DMS53 treated with DMSO at 0.1 percent for 48 hours (cell line): ENCODE results near the gene SARDH.

Experiments
- DNase-seq: peaks from one replicate; lab custom pipeline; 2025; ENCODE audit not compliant: unreplicated experiment; lab: John Stamatoyannopoulos, UW

SARDH gene, protein sequence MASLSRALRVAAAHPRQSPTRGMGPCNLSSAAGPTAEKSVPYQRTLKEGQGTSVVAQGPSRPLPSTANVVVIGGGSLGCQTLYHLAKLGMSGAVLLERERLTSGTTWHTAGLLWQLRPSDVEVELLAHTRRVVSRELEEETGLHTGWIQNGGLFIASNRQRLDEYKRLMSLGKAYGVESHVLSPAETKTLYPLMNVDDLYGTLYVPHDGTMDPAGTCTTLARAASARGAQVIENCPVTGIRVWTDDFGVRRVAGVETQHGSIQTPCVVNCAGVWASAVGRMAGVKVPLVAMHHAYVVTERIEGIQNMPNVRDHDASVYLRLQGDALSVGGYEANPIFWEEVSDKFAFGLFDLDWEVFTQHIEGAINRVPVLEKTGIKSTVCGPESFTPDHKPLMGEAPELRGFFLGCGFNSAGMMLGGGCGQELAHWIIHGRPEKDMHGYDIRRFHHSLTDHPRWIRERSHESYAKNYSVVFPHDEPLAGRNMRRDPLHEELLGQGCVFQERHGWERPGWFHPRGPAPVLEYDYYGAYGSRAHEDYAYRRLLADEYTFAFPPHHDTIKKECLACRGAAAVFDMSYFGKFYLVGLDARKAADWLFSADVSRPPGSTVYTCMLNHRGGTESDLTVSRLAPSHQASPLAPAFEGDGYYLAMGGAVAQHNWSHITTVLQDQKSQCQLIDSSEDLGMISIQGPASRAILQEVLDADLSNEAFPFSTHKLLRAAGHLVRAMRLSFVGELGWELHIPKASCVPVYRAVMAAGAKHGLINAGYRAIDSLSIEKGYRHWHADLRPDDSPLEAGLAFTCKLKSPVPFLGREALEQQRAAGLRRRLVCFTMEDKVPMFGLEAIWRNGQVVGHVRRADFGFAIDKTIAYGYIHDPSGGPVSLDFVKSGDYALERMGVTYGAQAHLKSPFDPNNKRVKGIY

DNA sequence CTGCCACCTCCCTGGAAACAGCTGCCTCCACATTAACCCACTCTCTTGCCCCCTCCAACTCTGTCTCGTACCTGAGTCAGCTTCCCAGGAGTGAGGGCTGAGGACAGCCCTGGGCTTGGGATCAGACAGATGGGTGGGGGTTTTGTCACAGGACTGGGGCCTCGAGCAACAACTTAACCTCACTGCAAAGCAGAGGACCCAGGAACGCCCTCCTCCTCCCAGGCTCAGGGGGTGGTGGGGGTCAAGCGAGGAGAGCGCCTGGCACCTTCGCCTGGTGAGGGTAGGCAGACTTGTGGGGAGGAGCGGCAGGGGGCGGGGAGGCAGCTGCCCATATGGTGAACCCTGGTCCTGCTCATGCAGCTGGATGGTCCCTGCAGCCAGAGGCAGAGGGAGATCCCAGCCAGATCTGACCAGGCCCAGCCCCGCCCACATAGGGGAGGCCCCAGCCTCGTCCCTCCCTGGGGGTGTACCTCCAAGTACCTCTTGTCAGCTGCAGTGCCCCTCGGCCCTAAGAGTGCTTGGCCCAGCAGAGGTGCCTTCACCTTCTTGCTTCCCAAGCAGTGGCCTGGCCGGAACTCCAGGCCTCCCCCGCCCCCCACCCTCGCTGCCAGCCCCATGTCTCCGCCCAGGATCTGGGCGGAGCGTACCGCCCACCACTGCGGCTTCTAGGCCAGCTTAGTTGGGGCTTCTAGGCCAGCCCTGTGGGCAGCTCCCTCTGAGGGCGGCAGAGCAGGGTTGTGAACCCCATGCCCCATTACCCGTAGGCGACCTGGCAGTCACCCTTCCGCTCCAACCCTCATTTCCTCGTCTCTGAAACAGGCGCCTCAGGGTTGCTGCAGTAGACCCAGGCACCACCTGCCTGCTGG is at the start of gene SARDH:
SARDH (minus strand) TSS at position 579 of the 866 bp plus-strand sequence. CDS start 4,179 bp downstream, outside the sequence.
- peak; percentile 70 for DNase-seq

DNA sequence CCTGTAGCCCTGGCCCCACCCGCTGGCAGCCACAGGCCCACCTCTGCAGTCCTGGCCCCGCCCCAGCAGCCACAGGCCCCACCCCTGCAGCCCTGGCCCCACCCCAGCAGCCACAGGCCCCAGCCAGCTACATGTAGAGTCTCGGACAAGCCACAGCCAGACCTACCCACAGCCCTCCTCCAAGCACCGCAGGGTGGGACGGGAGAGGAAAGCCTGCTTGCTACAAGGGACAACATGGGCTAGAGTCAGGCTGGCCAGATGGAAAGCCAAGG is 49.5 kb upstream of the SARDH start:
- no peak for DNase-seq

DNA sequence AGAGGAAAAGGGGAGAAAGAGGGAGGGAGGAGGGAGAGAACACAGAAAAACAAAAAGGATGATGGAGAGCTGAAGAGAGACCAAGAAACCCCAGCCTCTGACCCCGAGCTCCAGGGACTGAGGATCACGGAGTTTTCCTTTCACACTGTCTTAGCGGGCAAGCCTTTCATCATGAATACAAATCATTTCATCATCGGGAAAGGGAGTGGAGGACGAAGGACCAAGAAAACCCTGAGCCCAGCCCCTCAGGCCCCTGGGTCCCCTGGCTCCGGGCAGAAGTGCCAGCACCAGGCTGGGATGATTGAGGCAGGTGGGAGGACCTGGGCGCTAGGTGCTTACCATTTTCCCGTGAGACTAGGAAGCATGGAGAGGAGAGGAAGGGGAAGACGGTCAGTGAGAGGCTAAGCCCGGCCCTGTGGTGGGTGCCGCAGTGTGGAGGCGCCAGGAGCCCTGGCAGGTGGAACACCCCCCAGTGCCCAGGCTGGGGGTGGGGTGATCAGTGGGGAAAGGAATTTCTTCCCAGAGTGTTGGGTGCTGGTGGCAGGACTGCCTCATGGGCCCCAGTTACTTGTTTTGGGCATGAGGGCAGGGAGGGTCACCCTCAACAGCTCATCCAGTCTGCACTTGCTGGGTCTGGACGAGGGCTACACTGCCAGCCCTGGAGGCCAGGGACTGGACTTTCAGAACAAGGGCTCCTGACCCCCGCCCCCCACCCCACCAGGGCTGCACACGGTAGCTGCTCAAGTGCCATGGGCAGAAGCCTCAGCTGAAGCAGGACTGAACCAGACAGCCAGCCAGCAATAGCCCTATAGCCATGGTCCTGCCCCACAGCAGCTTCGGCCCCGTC is 49.0 kb upstream of the SARDH start:
- no peak for DNase-seq

DNA sequence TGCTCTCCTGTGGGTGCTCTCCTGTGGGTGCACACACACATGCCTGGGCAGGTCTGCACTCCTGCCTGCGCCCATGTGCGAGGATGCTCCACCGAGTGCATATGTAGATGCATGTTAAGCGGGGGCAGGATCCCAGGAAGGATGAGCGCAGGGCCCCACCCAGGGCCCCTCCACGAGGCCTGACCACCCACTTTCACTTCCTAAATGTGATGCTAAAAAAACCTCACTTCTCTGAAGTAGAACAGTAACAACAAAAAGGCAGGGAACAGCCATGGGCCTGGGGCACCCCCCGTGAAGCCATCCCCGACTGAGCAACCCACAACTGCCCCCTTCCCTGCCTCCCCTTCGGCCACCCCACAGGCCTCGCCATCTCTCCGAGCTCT is 48.2 kb upstream of the SARDH start:
- DNase-seq = no peak

DNA sequence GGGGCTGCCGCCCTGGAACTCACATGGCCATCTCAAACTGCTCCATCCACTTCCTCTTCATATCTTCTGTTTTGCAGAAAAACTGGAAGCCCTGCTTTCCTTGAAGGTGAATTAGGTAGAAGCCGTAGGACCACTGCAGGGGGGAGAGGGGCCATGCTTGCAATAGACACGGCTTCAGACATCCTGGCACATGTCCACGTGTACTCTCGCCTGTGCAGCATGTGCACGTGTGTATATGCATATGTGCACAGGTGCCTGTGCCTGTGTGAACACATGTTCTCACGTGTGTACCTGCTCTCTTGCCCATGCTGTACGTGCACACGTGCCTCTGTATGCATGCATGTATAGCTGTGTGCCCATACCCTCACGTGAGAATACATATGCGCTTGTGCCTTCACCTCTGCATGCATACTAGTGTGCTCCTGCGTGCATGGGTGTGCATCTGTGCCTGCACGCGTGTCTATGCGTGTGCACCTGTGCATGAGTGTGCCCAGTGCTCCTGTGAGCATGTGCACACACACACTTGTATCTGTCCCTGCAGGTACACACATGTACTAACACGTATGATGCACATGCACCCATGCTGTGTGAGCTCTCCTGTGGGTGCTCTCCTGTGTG is 47.7 kb upstream of the SARDH start:
- DNase-seq = no peak

DNA sequence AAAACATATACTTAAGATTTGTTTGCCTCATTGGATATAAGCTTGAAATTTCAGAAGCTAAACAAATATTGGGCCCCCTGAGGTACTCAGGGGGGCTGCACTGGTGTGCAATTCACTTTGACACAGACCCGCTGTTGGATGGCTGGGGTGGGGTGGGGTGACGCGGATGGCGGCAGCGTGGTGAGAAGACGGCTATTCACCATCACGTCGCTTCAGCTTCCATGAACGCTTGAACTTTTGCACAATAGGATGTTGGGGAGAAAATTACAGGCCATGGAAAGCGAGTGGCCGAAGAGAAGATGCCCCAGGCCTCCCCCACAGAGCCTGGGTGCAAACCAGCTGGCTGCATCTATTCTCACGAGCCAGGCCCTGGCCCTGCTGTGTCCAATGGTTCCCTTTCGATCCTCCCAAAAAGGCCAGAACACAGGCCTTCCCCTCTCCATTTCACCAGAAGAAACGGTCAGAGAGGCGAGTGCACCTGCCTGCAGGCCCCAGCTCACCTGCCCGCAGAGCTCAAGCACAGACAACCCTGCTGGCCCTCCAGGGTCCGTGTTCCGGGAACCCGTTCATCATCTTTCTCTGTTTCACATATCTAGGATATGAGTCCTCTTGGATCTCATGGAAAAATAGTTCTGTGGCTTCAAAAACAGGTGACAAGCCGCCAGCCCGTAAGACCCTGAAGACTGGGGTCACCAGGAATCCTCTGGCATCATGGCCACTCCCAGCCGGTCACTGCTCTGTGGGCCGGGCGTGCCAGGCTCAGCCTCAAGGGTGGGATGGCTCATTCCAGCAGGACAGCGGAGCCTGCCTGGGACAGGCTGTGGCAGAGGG is 46.8 kb upstream of the SARDH start:
- DNase-seq = no peak

DNA sequence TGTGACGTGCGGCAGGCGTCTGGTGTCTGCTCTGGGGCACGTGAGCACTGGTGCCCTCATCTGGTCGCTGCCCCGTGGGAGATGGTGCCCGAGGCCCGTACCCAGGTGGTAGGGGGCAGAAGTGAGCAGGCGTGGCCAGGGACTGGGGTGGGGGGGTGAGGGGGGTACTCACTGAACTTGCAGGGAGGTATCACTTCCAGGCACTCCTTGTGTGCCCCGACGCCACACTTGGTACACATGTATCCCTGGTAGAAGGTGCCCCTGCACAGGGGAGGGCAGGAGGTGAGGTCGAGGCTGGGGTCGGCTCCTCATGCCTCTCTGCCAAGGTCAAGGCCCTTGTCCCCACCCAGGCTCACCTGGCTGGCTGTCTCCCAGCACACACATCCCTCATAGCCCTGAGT is 45.2 kb upstream of the SARDH start:
- no peak for DNase-seq

DNA sequence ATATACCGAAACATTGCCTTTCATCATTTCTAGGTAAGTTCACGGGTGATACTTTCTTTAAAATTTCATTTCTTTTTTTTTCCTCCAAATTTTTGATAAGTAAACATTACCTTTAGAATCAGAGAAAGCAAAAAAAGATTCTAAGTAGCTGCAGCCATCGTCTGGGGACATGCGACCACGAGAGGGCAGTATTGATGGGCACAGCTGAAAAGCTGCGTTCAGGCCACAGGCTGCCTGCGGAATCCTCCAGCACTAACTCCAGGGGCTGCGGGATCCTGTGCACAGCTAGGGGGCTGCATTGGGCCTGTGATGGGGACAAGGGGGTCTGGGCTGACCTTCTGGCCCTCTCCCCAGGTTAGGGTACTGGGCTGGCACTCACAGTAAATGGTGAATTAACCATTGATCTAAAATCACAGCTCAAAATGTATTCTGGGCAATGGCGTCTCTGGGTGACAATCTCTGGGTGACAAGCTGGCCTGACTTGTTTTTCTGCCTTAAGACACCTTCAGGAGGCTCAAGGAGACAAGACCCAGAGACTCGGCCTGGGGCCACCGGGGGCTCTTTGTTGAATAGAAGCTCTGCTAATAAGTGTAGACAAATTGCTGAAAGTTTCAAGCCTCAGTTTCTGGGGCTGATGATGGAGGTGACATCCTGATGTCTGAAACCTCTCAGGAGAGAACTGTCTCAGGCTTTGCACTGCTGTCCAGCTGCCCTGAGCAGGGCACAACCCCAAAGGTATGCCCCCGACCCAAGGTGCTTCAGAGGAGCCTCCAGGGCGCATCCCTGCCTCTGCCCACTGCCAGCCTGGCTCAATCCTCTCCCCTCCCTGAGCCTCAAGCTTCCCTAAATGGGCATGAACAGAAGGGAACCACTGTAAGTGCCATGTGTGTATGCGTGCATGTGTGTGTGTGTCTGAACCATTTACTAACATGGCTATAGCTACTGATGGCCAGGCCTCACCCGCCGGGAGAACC is 44.3 kb upstream of the SARDH start:
- DNase-seq = peak; percentile 14

DNA sequence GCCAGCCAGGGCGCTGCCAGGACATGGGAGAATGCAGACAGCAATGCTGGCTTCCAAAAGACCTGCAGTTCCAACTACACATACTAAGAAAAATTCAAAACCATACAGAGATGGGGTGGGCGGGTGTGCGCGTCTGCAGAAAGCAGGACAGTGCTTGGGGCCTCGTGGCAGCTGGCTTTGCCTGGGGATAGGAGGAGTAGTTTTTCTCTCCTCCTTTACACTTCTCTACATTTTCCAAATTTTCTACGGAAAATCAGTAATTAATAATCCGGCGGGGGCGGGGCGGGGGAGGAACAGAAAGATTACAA is 43.6 kb upstream of the SARDH start:
- DNase-seq = no peak

DNA sequence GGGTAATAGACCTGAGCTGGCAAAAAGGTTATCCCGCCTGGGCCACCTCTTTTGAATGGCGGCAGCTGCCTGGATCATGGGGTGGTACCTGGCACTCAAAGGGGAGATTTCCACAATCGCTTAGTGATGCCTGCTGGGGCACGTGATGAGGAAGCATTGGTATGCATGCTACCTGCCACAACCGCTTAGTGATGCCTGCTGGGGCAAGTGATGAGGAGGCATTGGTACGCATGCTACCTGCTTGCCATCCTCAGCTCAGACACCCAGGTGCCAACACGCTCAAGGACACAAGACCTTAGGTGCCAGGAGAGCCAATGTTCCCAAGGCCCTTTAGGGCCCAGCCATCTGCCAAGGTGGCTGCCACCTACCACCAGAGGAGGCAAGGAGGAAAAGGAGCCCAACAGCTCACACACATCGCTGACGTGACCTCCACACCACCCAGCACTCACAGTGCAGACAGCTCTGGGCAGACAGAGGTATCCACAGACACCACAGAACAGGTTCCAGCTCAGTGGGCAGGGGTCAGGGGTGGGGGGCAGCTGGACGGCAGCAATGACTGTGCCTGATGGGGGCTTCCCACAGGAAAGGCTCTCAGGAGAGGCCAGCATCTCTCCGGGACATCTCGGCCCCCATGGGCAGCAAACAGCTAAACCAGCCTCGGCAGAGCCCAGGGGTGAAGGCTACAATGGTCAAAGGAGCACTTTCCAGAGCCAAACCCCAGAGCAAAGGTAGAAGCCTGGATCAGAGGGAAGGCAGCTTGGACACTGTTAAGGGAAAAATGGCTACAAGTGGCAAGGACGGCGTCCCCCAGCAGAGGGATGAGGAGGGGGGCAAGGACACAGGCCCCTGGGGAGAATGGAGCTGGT is 43.0 kb upstream of the SARDH start:
- DNase-seq = no peak

DNA sequence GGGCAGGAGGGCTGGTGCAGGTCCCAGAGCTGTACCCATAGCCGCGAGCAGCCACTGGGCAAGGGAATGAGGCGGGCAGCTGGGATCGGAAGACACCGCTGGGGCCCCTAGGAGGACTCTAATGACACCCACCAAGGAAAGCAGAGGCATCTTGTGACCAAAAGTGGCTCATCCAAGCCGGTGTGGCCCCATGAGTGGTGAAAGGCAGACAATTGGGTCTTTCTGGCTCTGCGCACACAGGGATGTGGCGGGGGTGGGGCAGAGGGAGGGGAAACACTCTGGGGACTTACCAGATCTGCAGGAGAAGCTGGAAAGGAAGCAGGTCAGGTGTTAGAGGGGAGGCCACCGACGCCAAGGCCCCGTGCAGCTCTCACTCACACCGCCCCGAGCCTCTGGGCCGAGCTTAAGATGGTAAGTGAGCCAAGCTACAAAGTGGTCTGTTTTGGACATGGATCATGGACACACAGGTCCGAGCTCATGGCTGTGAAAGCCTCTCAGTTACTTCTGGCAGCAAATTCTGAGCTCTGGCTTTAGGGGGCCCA is 42.3 kb upstream of the SARDH start:
- DNase-seq = no peak

DNA sequence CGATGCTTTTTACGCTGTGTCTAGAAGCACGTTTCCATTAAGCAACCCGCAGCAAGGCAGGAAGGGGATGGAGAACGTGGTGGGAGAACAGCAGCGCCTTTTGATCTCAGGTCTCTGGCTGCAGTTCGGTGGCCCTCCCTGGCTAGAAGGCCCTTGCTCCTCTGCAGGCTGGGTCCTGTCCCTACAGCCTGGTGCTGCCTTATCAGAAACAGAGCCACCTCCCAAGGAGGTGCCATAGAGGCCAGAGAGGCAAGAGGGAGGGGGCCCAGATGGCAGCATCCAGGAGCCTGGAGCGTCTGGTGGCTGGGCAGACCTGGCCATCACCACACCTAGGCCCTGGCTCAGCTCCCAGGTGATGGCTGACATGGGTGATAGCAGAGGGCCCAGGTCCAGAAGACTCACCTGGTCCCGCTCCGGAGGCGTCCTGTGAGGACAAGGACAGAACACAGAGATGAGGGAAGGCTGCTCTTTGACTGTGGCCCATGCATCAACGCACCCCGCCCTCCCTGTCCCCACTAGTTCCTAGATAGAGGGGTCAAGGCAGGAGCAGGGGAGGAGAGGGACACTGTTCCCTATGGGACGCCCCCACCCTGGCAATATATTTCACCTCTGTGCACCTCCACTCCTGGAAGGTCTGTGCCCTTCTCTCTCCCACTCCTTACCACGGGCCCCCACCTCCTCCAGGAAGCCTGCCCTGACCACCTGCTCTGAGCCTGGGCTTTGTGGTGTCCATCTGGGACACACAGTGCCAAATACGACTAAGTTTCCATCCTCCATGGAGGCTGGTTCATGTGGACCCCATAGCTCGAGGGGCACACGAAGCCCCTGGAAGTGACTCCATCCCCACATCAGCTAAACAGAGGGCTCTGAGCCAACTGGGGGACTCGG is 41.6 kb upstream of the SARDH start:
- no peak for DNase-seq

DNA sequence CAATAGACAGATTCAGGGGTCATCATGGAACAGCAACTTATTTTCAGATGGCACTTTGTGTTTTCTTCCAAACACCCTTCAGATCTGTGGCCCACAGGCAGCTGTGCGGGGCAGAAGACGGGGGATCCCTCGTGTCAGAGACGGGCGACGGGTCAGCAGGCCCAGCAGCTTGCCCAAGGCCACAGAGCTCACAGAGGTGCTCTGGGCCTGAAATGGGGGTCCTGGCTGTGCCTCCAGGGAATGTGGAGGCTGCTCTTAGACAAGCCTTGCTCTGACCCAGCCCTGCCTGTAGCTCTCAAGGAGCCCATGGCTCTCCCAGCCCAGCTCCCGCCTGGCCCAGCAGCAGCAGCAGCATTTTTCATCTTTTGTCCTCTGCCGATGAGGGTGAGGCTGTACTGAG is 40.9 kb upstream of the SARDH start:
- DNase-seq = no peak

DNA sequence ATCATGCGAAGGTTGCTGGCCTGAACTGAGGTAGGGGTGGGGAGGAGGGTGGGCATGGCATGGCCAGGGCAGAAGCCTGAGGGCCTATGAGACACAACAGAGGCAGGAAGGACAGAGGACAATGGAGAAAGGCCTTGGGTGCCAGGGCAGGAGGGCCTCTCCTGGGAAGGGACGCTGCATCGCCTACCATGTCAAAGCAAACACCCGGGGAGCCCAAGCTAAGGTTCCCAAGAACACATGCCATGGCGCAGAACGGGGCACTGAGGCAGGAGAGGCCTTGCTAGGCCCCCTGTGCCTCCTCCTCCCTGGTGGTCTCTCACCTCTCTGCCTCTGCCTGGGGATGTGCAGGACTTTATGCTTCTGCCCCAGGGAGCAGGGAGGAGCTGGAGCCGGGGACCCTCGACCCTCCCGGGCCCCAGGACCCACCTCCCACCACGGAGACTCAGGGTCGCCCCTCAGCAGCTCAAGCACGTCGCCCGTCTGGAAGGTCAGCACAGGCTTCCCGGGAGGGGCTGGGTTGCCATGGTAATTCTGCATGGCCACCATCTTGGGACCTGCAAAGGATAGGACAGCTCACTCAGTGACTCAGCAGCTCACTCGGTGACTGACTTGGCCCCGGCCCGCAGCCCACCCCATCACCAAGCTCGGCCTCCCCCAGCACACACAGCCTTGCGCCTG is 40.3 kb upstream of the SARDH start:
- no peak for DNase-seq

DNA sequence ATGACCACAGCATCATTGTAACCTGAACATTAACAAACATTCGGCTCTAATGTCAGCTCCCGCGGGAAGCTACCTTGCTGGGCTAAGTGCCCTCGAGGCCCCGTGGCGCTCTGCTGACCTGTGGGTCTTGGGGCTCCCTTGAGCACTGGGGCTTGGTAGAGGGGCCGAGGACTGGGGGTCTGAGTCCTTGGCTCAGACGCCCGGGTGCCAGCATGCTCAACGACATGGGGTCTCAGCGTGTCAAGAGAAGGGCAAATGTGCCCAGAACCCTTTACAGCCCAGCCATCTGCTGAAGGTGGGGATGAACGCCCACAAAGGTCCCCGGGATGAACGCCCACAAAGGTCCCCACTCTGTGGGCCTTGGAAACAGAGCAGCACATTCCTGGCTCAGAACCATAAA is 39.7 kb upstream of the SARDH start:
- no peak for DNase-seq
